Measurements from ENCODE around the gene ZNF536. TPM values are rescaled to one million over a fixed set of nuclear protein-coding genes. Genes with fewer than 3 reads are reported as not detected.

The ZNF536 gene
- total RNA-seq, 1 experiment from 2014 or later, result not detected

DNA sequence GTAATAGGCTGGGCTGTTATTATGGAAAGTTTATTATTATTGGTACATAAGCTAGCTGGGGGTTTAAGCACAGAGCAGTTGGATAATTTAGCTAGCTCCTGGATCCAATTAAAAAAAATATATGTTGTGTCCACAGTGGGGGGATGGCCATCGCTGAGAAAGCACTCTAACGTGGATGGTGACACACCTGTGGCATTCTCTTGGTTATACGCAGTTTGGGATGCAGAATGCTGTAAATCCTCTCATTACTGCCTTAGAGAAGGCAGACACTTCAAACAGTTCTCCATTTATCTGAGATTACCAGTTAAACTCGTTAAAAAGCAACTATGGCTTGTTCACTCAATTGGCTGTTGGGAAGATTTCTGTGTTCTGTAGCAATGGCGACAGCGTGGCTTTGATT, 2.4 kb upstream of the ZNF536 start:
- no peak for TF ChIP-seq CTCF (conservative IDR thresholded peaks at IDR 0.05)
- H3K14ac ChIP-seq (ENCODE audit: insufficient read depth, low read length), result no peak overlapping the region
- no peak overlapping the region for H4K8ac ChIP-seq (replicated peaks; ENCODE audit: insufficient read length, low read depth, low read length)
- H3K9me3 ChIP-seq (ENCODE audit: control insufficient read depth, low read depth, low read length), result no peaks in the 10 kb centered on the region
- H3K4me1 ChIP-seq (ENCODE audit: insufficient read depth, low read length), result peaks cover 3% of the 10 kb centered on the region; the same call in 1 of the 2 replicates
- Mint-ChIP-seq H3K27ac (no peak overlapping the region), H3K4me3 (no peak overlapping the region), H3K36me3 (ENCODE audit: insufficient read depth in 1 of 3, low read depth in 3 of 3) (no peaks in the 10 kb centered on the region), H3K27me3 (ENCODE audit: low read depth) (peaks cover 17% of the 10 kb centered on the region), H3K9me3 (peaks cover 0 to 2% of the 10 kb centered on the region in 2 experiments; a peak in 2 of 5 replicates), H3K4me1 (peaks cover 32 to 45% of the 10 kb centered on the region in 2 experiments)
- H4K20me1 ChIP-seq (ENCODE audit: control insufficient read depth, insufficient read depth, insufficient read length), result no peaks in the 10 kb centered on the region
- H3K79me1 ChIP-seq (ENCODE audit: insufficient read depth, low read depth, low read length, poor library complexity, severe bottlenecking), result no peaks in the 10 kb centered on the region
- no peaks in the 10 kb centered on the region for H3K79me2 ChIP-seq (ENCODE audit: insufficient read depth, low read length)
- no peak overlapping the region for H2AK5ac ChIP-seq (ENCODE audit: insufficient read length, low read length)
- H3K56ac ChIP-seq (ENCODE audit: insufficient read length, low read depth, low read length), result no peak overlapping the region
- no peak for DNase-seq
- H3K23ac ChIP-seq (ENCODE audit: insufficient read length, low read depth, low read length), result no peak overlapping the region
- H2BK15ac ChIP-seq (ENCODE audit: low read depth, low read length), result no peak overlapping the region
- no peaks in the 10 kb centered on the region; the same call in 1 of the 2 replicates for H3K27me3 ChIP-seq (ENCODE audit: insufficient read depth, low read length)
- H2BK120ac ChIP-seq (ENCODE audit: low read depth, low read length, poor library complexity, severe bottlenecking), result no peak overlapping the region
- H3K27ac ChIP-seq (ENCODE audit: insufficient read length, low read depth, low read length), result no peak overlapping the region
- no peak overlapping the region for H3K4ac ChIP-seq (ENCODE audit: low read depth, low read length)
- no peak overlapping the region for H2BK20ac ChIP-seq (ENCODE audit: low read depth, low read length, poor library complexity, severe bottlenecking)
- no peak overlapping the region for H3K9ac ChIP-seq (ENCODE audit: extremely low read depth, insufficient read length, low read length)
- peaks cover 6% of the 10 kb centered on the region for H3K23me2 ChIP-seq (ENCODE audit: insufficient read length, low read depth, low read length, poor library complexity, severe bottlenecking)
- no peak overlapping the region for H4K91ac ChIP-seq (ENCODE audit: insufficient read length, low read depth, low read length)
- no peak overlapping the region for H4K5ac ChIP-seq (ENCODE audit: insufficient read length, low read depth, low read length)
- no peak overlapping the region for H2BK12ac ChIP-seq (ENCODE audit: insufficient read length, low read depth, low read length)
- no CpG with 5 or more reads among the region's 6 CpGs for WGBS (ENCODE audit: extremely low coverage, insufficient read length, low lambda C conversion rate)
- no peak overlapping the region for H2AFZ ChIP-seq (ENCODE audit: low read length)
- H3K18ac ChIP-seq (ENCODE audit: insufficient read length, low read depth, low read length), result no peak overlapping the region
- no peak overlapping the region for H2BK5ac ChIP-seq (ENCODE audit: insufficient read length, low read length)
- H3T11ph ChIP-seq (ENCODE audit: low read length), result no peak overlapping the region
- no peak overlapping the region for H3K4me2 ChIP-seq (ENCODE audit: insufficient read depth, insufficient read length, low read length)

All from H9 (cell line).